Measurements from ENCODE around the gene MEF2C.
A peak's percentile ranks its signal among the peaks of the same experiment; 100 is the strongest.
"Not testable (repeated sequence)": the region's sequence is repeated elsewhere in the genome, so short reads cannot be mapped to it uniquely, and the experiment has no call there.

MEF2C gene

GRCh38 chr5:88799938-88800535 is 82.9 kb downstream of the MEF2C start:
- no peak overlapping the region for H3K9ac ChIP-seq (ENCODE audit: insufficient read length)
- H3K4me3 ChIP-seq: no peak overlapping the region
- no peak overlapping the region for H3K27ac ChIP-seq
- DNase-seq (ENCODE audit: low read depth, low spot score): no peak
- no peaks in the 10 kb centered on the region for H3K9me3 ChIP-seq (ENCODE audit: low read depth, low read length)
- H3K36me3 ChIP-seq (ENCODE audit: insufficient read depth, low read length): no peaks in the 10 kb centered on the region
- TF ChIP-seq POLR2AphosphoS5 (IDR thresholded peaks at IDR 0.05; ENCODE audit: borderline replicate concordance, low read depth, low read length): no peak
- TF ChIP-seq FOXP2 (optimal IDR thresholded peaks at IDR 0.05; ENCODE audit: control extremely low read depth, extremely low read length, insufficient read depth): no peak
- TF ChIP-seq EZH2 (IDR thresholded peaks at IDR 0.05): no peak

DNA sequence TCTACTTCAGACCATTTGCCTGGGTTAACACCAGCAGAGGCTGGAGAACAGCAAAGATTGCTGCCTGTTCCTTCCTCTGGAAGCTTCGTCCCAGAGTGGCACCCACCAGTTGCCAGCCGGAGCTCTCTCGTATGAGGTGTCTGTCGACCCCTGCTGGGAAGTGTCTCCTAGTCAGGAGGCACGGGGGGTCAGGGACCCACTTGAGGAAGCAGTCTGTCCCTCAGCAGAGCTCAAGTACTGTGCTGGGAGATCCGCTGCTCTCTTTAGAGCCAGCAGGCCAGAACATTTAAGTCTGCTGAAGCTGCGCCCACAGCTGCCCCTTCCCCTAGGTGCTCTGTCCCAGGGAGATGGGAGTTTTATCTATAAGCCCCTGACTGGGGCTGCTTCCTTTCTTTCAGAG is 84.1 kb downstream of the MEF2C start:
- H3K4me3 ChIP-seq; H3K36me3 ChIP-seq (ENCODE audit: insufficient read depth, low read length); H3K27ac ChIP-seq; DNase-seq (ENCODE audit: low read depth, low spot score); H3K9me3 ChIP-seq (ENCODE audit: low read depth, low read length); H3K9ac ChIP-seq (ENCODE audit: insufficient read length): not testable (repeated sequence)

GRCh38 chr5:88793797-88794196 is 89.2 kb downstream of the MEF2C start:
- not testable (repeated sequence) for H3K4me3 ChIP-seq; DNase-seq (ENCODE audit: low read depth, low spot score); H3K27ac ChIP-seq; H3K9me3 ChIP-seq (ENCODE audit: low read depth, low read length); H3K9ac ChIP-seq (ENCODE audit: insufficient read length); H3K36me3 ChIP-seq (ENCODE audit: insufficient read depth, low read length)

DNA sequence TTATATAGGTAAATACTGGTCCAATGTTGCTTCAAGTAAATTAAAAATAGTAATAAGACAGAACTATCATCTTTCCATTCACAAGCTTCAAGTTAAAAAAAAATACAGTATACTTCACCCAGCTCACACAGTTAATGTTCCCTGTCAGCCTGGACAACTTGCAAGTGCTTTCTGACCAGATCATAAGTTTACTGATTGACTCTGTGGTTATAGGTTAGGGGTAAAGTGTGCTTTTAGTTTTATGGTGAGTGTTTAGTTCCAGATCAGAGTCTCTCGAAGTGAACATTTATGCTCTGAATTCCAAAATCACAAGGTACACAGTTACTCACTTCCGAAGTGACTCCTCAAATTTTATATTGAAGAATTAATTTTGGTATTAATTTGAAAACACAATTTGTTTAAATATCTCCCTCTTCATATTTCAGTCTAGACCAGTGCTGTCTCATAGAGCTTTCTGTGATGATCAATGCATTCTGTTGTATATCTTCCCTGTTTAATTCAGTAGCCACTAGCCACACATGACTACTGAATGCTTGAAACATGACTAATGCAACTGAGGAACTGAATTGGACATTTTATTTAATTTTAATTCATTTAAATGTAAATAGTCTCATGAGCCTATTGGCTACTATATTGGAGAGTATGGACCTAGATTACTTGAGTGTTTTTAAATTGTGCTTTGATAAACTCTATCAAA is 90.7 kb downstream of the MEF2C start:
- TF ChIP-seq POLR2AphosphoS5 (IDR thresholded peaks at IDR 0.05; ENCODE audit: borderline replicate concordance, low read depth, low read length) (no peak), EZH2 (IDR thresholded peaks at IDR 0.05) (no peak), FOXP2 (optimal IDR thresholded peaks at IDR 0.05; ENCODE audit: control extremely low read depth, extremely low read length, insufficient read depth) (no peak)
- DNase-seq (ENCODE audit: low read depth, low spot score): no peak
- Histone ChIP-seq H3K36me3 (ENCODE audit: insufficient read depth, low read length) (no peaks in the 10 kb centered on the region), H3K9ac (ENCODE audit: insufficient read length) (no peak overlapping the region), H3K4me3 (no peak overlapping the region), H3K9me3 (ENCODE audit: low read depth, low read length) (no peaks in the 10 kb centered on the region), H3K27ac (no peak overlapping the region)

DNA sequence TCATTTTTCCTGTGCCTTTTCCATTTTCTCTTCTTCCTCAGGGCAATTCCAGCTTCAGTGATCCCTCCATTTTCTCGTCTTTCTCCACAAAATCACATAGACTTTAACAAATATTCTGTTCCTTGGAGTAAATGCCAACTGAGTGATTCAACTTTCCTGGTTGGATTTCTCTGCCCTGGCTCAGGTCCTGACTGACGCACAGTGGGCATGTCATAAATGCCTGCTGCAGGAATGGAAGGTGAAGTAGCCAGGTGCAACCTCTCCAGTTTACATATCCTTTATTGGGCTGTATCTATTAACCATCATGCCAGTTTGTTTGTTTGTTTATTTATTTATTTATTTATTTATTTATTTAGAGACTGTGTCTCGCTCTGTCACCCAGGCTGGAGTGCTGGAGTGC is 95.1 kb downstream of the MEF2C start:
- DNase-seq (ENCODE audit: low read depth, low spot score): no peak
- H3K9ac ChIP-seq (ENCODE audit: insufficient read length): no peak overlapping the region
- TF ChIP-seq POLR2AphosphoS5 (IDR thresholded peaks at IDR 0.05; ENCODE audit: borderline replicate concordance, low read depth, low read length) (no peak), FOXP2 (optimal IDR thresholded peaks at IDR 0.05; ENCODE audit: control extremely low read depth, extremely low read length, insufficient read depth) (no peak), EZH2 (IDR thresholded peaks at IDR 0.05) (no peak)

DNA sequence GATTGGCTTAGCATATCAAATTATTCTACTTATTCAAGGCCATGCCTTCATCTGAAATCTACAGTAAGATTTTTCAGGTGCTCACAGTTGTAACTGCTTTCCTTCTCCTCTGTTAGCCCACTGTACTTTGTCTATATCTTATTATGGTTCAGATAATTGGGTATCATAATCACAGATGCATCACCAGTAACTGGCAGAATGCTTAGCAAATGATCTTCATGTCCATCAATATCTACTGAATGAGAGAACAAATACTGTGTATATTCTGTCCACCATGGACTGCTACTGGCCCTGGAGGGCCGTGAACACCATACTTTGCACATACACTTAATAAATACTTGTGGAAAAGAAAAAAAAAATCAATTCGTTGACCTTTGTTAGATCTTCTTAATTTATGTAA is 96.2 kb downstream of the MEF2C start:
- no peak for DNase-seq (ENCODE audit: low read depth, low spot score)
- H3K4me3 ChIP-seq: peak overlapping the region; percentile 76; the same call in 1 of the 2 replicates
- no peaks in the 10 kb centered on the region for H3K36me3 ChIP-seq (ENCODE audit: insufficient read depth, low read length)
- peak overlapping the region; percentile 58 for H3K9ac ChIP-seq (ENCODE audit: insufficient read length)
- no peaks in the 10 kb centered on the region for H3K9me3 ChIP-seq (ENCODE audit: low read depth, low read length)
- H3K27ac ChIP-seq: peak overlapping the region; percentile 99
- TF ChIP-seq FOXP2 (optimal IDR thresholded peaks at IDR 0.05; ENCODE audit: control extremely low read depth, extremely low read length, insufficient read depth) (no peak), EZH2 (IDR thresholded peaks at IDR 0.05) (no peak), POLR2AphosphoS5 (IDR thresholded peaks at IDR 0.05; ENCODE audit: borderline replicate concordance, low read depth, low read length) (no peak)

More for the DNA sequence above, 95.1 kb downstream of the MEF2C start:
- no peaks in the 10 kb centered on the region for H3K36me3 ChIP-seq (ENCODE audit: insufficient read depth, low read length)
- no peak overlapping the region for H3K4me3 ChIP-seq
- H3K27ac ChIP-seq: no peak overlapping the region
- H3K9me3 ChIP-seq (ENCODE audit: low read depth, low read length): no peaks in the 10 kb centered on the region

DNA sequence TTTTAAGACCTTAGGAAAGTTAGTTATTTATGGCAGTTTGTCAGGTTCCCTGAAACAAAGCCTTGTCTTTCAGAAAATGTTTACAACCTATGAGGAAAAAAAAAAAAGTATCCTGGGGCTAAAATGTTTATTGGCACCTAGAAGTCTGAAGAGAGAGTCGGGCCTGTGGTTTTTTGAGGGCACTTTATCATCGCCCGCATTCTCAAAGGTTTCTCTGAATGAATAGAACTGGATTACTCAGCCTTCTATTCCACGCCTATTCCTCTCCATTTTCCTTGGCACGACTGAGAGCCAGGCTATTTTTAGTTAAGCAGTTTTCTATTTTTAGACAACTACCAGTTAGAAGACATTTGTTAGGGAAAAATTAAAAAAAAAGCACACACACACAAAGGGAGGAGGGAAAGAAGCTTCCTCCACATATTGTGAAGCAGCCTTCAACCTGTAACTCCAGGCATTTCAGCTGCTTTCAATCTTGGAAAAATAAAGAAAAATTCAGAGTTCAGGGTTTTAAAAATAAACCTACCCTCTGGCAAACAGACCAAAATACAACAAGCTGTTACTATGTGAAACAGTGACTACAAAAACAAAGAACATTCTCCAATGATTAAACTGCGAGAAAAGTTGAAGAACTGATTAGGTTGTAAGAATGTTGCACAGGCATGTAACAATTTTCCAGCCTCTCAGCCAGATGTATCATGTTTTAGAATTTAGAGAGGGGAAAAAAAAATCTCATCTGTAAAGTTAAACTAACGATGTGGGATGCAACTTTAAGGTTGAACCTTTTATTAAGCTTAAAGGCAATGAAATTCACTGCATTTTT is 97.0 kb downstream of the MEF2C start:
- TF ChIP-seq EZH2 (IDR thresholded peaks at IDR 0.05): no peak
- TF ChIP-seq POLR2AphosphoS5 (IDR thresholded peaks at IDR 0.05; ENCODE audit: borderline replicate concordance, low read depth, low read length): peak; percentile 36; the same call in 1 of the 2 replicates
- DNase-seq (ENCODE audit: low read depth, low spot score): peak; percentile 81
- H3K27ac ChIP-seq: peak overlapping the region; percentile 99
- H3K9ac ChIP-seq (ENCODE audit: insufficient read length): peak overlapping the region; percentile 58
- peak overlapping the region; percentile 76 for H3K4me3 ChIP-seq
- H3K36me3 ChIP-seq (ENCODE audit: insufficient read depth, low read length): no peaks in the 10 kb centered on the region
- H3K9me3 ChIP-seq (ENCODE audit: low read depth, low read length): no peaks in the 10 kb centered on the region

DNA sequence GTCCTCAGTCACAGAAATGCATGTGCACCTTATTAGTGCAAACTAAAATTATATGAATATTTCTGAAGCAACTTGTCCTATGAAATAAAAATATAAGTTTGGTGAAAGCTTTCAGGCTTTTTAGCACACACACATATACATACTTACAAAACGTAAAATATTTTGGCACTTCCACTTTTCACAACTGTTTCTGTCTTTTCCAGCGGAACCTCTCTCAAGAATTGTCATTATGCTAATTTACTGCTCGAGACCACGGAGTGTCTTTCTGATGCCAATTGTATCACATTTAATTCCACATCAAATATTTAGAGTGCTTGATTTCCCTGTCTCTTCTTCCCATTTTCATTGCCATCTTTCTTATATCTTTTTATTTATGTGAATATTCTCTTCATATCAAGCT is 100.4 kb downstream of the MEF2C start:
- Histone ChIP-seq H3K36me3 (ENCODE audit: insufficient read depth, low read length) (no peaks in the 10 kb centered on the region), H3K27ac (no peak overlapping the region), H3K9ac (ENCODE audit: insufficient read length) (no peak overlapping the region), H3K4me3 (no peak overlapping the region), H3K9me3 (ENCODE audit: low read depth, low read length) (no peaks in the 10 kb centered on the region)
- no peak for TF ChIP-seq POLR2AphosphoS5 (IDR thresholded peaks at IDR 0.05; ENCODE audit: borderline replicate concordance, low read depth, low read length)
- no peak for TF ChIP-seq EZH2 (IDR thresholded peaks at IDR 0.05)
- no peak for TF ChIP-seq FOXP2 (optimal IDR thresholded peaks at IDR 0.05; ENCODE audit: control extremely low read depth, extremely low read length, insufficient read depth)
- no peak for DNase-seq (ENCODE audit: low read depth, low spot score)
